Caco-2 (cell line): Measurements from ENCODE around the gene RPP25. TPM values are rescaled to one million over a fixed set of nuclear protein-coding genes. Genes with fewer than 3 reads are reported as not detected.
A peak's percentile ranks its signal among the peaks of the same experiment; 100 is the strongest.

Experiments used
- BruUV-seq: library from RNA; stranded (reverse); fragments of 400-500 nt; replicated peaks from 2 replicates; lab custom pipeline; 2021; lab: Mats Ljungman, UMichigan
- CTCF ChIA-PET: fragments of 300-600 bp; sonication (Branson Sonifier 250); formaldehyde crosslinking; loops from one replicate; lab custom pipeline; 2022; ENCODE audit warnings: antibody characterized with exemption; lab: Charles Lee
- POLR2A ChIA-PET: fragments of 300-600 bp; sonication (Branson Sonifier 250); formaldehyde crosslinking; loops from one replicate; lab custom pipeline; 2022; ENCODE audit warnings: antibody characterized with exemption; lab: Charles Lee
- DNase-seq, 2 experiments: peaks; one replicate each; pipeline versions ENCODE4 v3.0.0 to v3.0.0-alpha.2; 2020 to 2022
- H3K27me3 ChIP-seq: replicated peaks from 2 replicates; pipeline ENCODE4 v1.6.0; 2011; ENCODE audit warnings: low read length; ENCODE audit not compliant: control insufficient read depth, insufficient read depth
- H3K36me3 ChIP-seq: 2 replicates; pipeline ENCODE4 v1.5.1; 2011; ENCODE audit warnings: low read length; ENCODE audit not compliant: control insufficient read depth, insufficient read depth
- H3K4me1 ChIP-seq: fragments of 250-450 bp; sonication (Bioruptor Pico); 2 replicates; pipeline ENCODE4 v1.5.1; 2020; ENCODE audit warnings: mild to moderate bottlenecking
- H3K4me3 ChIP-seq: 2 replicates; pipeline ENCODE4 v1.5.1; 2011; ENCODE audit warnings: low read depth, mild to moderate bottlenecking, control low read depth, low read length
- H3K9me3 ChIP-seq: fragments of 250-450 bp; sonication (Bioruptor Pico); 2 replicates; pipeline ENCODE4 v1.5.1; 2020; ENCODE audit warnings: mild to moderate bottlenecking, moderate library complexity
- H3K27ac Mint-ChIP-seq: one replicate; pipeline ENCODE4 v1.8.0; 2022; ENCODE audit warnings: mixed read lengths; ENCODE audit not compliant: unreplicated experiment
- H3K27me3 Mint-ChIP-seq: one replicate; pipeline ENCODE4 v1.8.0; 2022; ENCODE audit warnings: mixed read lengths; ENCODE audit not compliant: insufficient read depth, unreplicated experiment
- H3K36me3 Mint-ChIP-seq: one replicate; pipeline ENCODE4 v1.8.0; 2022; ENCODE audit warnings: mild to moderate bottlenecking, mixed read lengths; ENCODE audit not compliant: insufficient read depth, unreplicated experiment
- H3K4me1 Mint-ChIP-seq: one replicate; pipeline ENCODE4 v1.8.0; 2022; ENCODE audit warnings: low read depth, mixed read lengths; ENCODE audit not compliant: unreplicated experiment
- H3K4me3 Mint-ChIP-seq: one replicate; pipeline ENCODE4 v1.8.0; 2022; ENCODE audit warnings: mild to moderate bottlenecking, moderate library complexity, mixed read lengths; ENCODE audit not compliant: unreplicated experiment
- H3K9me3 Mint-ChIP-seq: one replicate; pipeline ENCODE4 v1.8.0; 2022; ENCODE audit warnings: mixed read lengths; ENCODE audit not compliant: unreplicated experiment
- intact Hi-C: fragments of 100-400 bp; cut with micrococcal nuclease; formaldehyde crosslinking; loops from one replicate; pipeline ENCODE4 v1.10.0; 2022; ENCODE audit not compliant: unreplicated experiment
- total RNA-seq: library from RNA; stranded (reverse); gene quantifications from 2 replicates; pipeline ENCODE4 v1.2.3, GENCODE V29; 2022
- TF ChIP-seq, protein P1 (sequence below), 2 experiments: fragments of 200-600 bp in 1 of 2; IDR thresholded peaks; 1 replicate in 1 of 2; 2 replicates in 1 of 2; pipeline versions ENCODE4 v1.5.1 to v1.8.0; 2011 to 2022; ENCODE audit warnings: antibody characterized with exemption in 1 of 2, control low read depth in 1 of 2, inconsistent platforms in 1 of 2, low read depth in 1 of 2, low read length in 1 of 2, mild to moderate bottlenecking in 1 of 2, moderate library complexity in 1 of 2; ENCODE audit not compliant: insufficient read depth in 1 of 2, severe bottlenecking in 1 of 2, unreplicated experiment in 1 of 2

Gene RPP25
- total RNA-seq, 1 experiment from 2014 or later, result 35.3 TPM

DNA sequence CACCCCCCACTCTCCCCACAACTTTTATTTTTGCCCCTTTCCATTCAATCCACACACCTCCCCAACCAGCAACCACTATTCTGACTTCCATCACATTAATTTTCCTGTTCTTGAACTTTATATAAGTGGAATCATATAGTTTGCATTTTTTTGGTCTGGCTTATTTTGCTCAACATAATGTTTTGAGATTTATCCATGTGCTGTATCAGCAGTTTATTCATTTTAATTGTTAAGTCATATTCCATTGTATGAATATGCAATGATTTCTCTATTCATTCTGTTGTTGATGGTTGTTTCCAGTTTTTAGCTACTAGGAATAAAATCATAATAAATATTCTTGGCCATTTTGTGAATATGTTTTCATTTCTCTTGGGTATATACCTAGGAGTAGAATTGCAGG is 33.0 kb upstream of the RPP25 start:
- DNase-seq, result no peak
- BruUV-seq, result no TSS peak
- Mint-ChIP-seq H3K27ac (no peak overlapping the region), H3K4me1 (peaks cover under 1% of the 10 kb centered on the region), H3K36me3 (no peaks in the 10 kb centered on the region), H3K9me3 (no peaks in the 10 kb centered on the region), H3K4me3 (no peak overlapping the region), H3K27me3 (peaks cover 14% of the 10 kb centered on the region)
- TF ChIP-seq, protein P1, sequence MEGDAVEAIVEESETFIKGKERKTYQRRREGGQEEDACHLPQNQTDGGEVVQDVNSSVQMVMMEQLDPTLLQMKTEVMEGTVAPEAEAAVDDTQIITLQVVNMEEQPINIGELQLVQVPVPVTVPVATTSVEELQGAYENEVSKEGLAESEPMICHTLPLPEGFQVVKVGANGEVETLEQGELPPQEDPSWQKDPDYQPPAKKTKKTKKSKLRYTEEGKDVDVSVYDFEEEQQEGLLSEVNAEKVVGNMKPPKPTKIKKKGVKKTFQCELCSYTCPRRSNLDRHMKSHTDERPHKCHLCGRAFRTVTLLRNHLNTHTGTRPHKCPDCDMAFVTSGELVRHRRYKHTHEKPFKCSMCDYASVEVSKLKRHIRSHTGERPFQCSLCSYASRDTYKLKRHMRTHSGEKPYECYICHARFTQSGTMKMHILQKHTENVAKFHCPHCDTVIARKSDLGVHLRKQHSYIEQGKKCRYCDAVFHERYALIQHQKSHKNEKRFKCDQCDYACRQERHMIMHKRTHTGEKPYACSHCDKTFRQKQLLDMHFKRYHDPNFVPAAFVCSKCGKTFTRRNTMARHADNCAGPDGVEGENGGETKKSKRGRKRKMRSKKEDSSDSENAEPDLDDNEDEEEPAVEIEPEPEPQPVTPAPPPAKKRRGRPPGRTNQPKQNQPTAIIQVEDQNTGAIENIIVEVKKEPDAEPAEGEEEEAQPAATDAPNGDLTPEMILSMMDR (IDR thresholded peaks at IDR 0.05; ENCODE audit: insufficient read depth in 1 of 2, low read depth in 1 of 2, low read length in 1 of 2, severe bottlenecking in 1 of 2, unreplicated experiment in 1 of 2), result no peak
- H3K4me1 ChIP-seq, result no peaks in the 10 kb centered on the region
- H3K27me3 ChIP-seq, result peaks cover 1% of the 10 kb centered on the region; the same call in 1 of the 2 replicates
- POLR2A ChIA-PET, result no interaction called here
- H3K36me3 ChIP-seq, result no peaks in the 10 kb centered on the region
- intact Hi-C loops, result no loop called here
- CTCF ChIA-PET, result no interaction called here
- H3K9me3 ChIP-seq, result no peaks in the 10 kb centered on the region
- H3K4me3 ChIP-seq, result no peak overlapping the region

DNA sequence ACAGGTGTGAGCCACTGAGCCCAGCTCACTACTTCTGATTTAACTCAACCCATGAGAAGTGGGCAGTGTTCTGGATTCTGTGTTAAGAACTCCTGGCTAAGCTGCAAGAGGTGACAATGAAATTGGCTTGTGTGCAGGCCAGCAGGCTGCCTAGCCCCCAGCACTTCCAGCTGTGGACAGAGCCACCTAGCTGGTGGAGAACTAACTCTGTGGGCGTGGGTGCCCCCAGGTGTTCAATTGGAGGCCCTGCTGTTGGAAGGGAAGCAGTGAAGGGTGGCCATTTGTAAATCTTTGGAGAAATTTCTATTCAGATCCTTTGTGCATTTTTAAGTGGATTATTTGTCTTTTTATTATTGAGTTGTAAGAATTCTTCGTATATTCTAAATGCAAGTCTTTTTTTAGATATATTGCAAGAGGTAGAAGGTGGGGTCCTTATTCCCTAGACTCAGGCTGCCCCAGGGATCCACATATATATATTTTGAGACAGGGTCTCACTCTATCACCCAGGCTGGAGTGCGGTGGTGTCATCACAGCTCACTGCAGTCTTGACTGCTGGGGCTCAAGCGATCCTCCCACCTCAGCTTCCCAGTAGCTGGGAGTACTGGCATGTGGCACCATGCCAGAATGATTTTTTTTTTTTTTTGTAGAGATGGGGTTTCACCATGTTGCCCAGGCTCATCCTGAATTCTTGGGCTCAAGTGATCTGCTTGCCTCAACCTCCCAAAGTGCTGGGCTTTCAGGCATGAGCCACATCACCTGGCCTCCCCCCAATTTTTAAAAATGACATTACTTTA is 31.6 kb upstream of the RPP25 start:
- POLR2A ChIA-PET, result no interaction called here
- peak; percentile 72 to 78 for DNase-seq
- H3K36me3 Mint-ChIP-seq, result no peaks in the 10 kb centered on the region
- Histone ChIP-seq H3K36me3 (no peaks in the 10 kb centered on the region), H3K27me3 (peaks cover 1% of the 10 kb centered on the region; the same call in 1 of the 2 replicates), H3K4me3 (no peak overlapping the region), H3K9me3 (no peaks in the 10 kb centered on the region), H3K4me1 (no peaks in the 10 kb centered on the region)
- H3K4me3 Mint-ChIP-seq, result no peak overlapping the region
- intact Hi-C loops, result loop anchor here (1.0 kb wide), 2 partner anchors 32 to 217 kb away; partner anchors contain the start of gene RPP25
- CTCF ChIA-PET, result interaction anchor here (0.8 to 1.5 kb wide), 5 partner anchors 28 to 217 kb away, joined by 3 to 11 read pairs (median 4); partner anchors contain the start of gene RPP25
- peaks cover 20% of the 10 kb centered on the region for H3K27me3 Mint-ChIP-seq
- TF ChIP-seq, protein P1 (IDR thresholded peaks at IDR 0.05; ENCODE audit: insufficient read depth in 1 of 2, low read depth in 1 of 2, low read length in 1 of 2, severe bottlenecking in 1 of 2, unreplicated experiment in 1 of 2), result peak; percentile 62 to 84
- H3K27ac Mint-ChIP-seq, result no peak overlapping the region
- no TSS peak for BruUV-seq
- no peaks in the 10 kb centered on the region for H3K9me3 Mint-ChIP-seq
- H3K4me1 Mint-ChIP-seq, result peaks cover 7% of the 10 kb centered on the region

DNA sequence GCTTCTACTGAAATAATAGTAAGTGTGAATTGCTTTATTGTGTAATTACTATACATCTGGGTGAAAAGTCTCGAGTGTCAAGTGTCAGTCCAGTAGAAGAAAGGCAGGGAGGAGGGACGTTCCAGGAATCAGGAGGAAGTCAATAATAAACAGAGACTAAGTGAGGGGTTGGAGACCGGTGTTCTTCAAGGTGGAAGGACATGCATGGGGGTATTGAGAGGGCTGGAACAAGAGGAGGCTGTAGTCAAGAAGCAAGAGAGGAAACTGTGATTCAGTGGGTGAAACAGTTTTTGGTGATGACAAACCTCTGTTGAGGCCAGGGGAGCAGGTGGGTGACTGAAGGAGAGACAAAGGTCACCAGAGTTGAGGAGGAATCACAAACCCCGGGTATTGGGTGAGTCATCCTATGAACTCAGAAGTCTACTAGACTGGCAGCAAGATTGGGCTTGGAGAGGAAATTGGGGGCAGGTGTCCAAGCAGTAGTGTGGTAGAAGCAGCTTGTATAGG is 27.2 kb upstream of the RPP25 start:
- CTCF ChIA-PET, result no interaction called here
- POLR2A ChIA-PET, result no interaction called here

More for the DNA sequence above, 27.2 kb upstream of the RPP25 start:
- Mint-ChIP-seq H3K9me3 (no peaks in the 10 kb centered on the region), H3K36me3 (no peaks in the 10 kb centered on the region), H3K27ac (no peak overlapping the region), H3K27me3 (peaks cover 14% of the 10 kb centered on the region), H3K4me1 (peaks cover 7% of the 10 kb centered on the region), H3K4me3 (no peak overlapping the region)
- no peaks in the 10 kb centered on the region for H3K27me3 ChIP-seq
- no peaks in the 10 kb centered on the region for H3K4me1 ChIP-seq
- no peaks in the 10 kb centered on the region for H3K9me3 ChIP-seq
- intact Hi-C loops, result no loop called here
- H3K4me3 ChIP-seq, result no peak overlapping the region
- TF ChIP-seq, protein P1 (IDR thresholded peaks at IDR 0.05; ENCODE audit: insufficient read depth in 1 of 2, low read depth in 1 of 2, low read length in 1 of 2, severe bottlenecking in 1 of 2, unreplicated experiment in 1 of 2), result no peak
- H3K36me3 ChIP-seq, result no peaks in the 10 kb centered on the region
- BruUV-seq, result no TSS peak
- DNase-seq, result no peak
